Stimulated activated CD8-positive, alpha-beta memory T cell treated with anti-CD3 and anti-CD28 coated beads, Interleukin-15, amount 100 ng/mL, for 24 hours (primary cell): Measurements from ENCODE around the gene RAB40B.

Experiments used
- DNase-seq: peaks from one replicate; pipeline ENCODE4 v3.0.0-alpha.2; 2020; ENCODE audit warnings: low read depth

Gene RAB40B

GRCh38 chr17:82691714-82692113 lies 6.8 kb downstream of the RAB40B start:
- no peak for DNase-seq

GRCh38 chr17:82690786-82691489 lies 7.6 kb downstream of the RAB40B start:
- DNase-seq: no peak

- DNase-seq: no peak
Observed at GRCh38 chr17:82689077-82689476, 9.4 kb downstream of the RAB40B start.

GRCh38 chr17:82687871-82688270 lies 10.6 kb downstream of the RAB40B start:
- DNase-seq: no peak

- no peak for DNase-seq
Observed at GRCh38 chr17:82687375-82687861, 11.1 kb downstream of the RAB40B start.

- no peak for DNase-seq
Observed at GRCh38 chr17:82686366-82687324, 11.9 kb downstream of the RAB40B start.

- DNase-seq: no peak
Observed at GRCh38 chr17:82685291-82685690, 13.2 kb downstream of the RAB40B start.

GRCh38 chr17:82684228-82684841 lies 14.2 kb downstream of the RAB40B start:
- DNase-seq: no peak

- no peak for DNase-seq
Observed at GRCh38 chr17:82683534-82683933, 15.0 kb downstream of the RAB40B start.

GRCh38 chr17:82681547-82681946 lies 17.0 kb downstream of the RAB40B start:
- no peak for DNase-seq

GRCh38 chr17:82679586-82680465 lies 18.7 kb downstream of the RAB40B start:
- DNase-seq: no peak

- no peak for DNase-seq
Observed at GRCh38 chr17:82678265-82678891, 20.1 kb downstream of the RAB40B start.

GRCh38 chr17:82677353-82677925 lies 21.1 kb downstream of the RAB40B start:
- DNase-seq: no peak

GRCh38 chr17:82675476-82676245 lies 22.8 kb downstream of the RAB40B start:
- DNase-seq: no peak

GRCh38 chr17:82674656-82675475 lies 23.6 kb downstream of the RAB40B start:
- no peak for DNase-seq

GRCh38 chr17:82670661-82671450 lies 27.6 kb downstream of the RAB40B start:
- no peak for DNase-seq

- no peak for DNase-seq
Observed at GRCh38 chr17:82668631-82669099, 29.8 kb downstream of the RAB40B start.

- DNase-seq: no peak
Observed at GRCh38 chr17:82668024-82668630, 30.4 kb downstream of the RAB40B start.
